ENCODE data around the gene TELO2.

TELO2 gene

DNA sequence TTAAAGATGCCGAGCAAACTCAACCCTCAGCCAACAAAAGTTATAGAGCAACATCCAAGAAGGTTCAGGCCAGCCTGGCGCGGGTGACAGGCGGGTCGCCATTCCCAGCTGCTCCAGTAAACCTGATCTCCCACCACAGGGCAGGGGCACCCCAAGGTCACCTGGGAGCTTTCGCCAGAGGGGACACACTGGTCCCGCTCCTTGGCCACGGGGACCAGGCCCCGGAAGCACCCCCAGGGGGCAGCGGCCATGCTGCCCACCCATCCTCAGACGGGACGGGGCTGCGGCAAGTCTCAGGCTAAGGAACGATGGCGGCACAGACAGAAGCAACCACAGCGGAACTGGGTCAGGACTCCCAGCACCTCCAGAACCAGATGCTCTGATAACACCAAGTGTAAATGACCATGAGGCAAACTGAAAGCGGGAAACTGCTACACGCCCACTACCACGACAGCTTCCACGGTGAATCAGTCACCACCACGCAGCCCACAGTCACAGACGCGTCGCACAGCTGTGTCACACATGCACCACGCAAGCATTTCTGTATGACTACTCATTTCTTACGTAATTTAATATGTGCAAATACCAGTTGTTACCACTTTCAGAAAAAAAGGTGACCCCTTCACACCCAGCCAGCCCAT lies 34.7 kb upstream of the TELO2 start:
- Histone ChIP-seq H3K36me3 (ENCODE audit: insufficient read depth, low read length) (peaks cover 28% of the 10 kb centered on the region), H3K9me2 (ENCODE audit: low read depth, low read length) (no peaks in the 10 kb centered on the region), H4K20me1 (ENCODE audit: insufficient read depth, low read length) (no peaks in the 10 kb centered on the region), H3K4me3 (ENCODE audit: low read depth, low read length, poor library complexity, severe bottlenecking) (no peak overlapping the region), H3K27ac (ENCODE audit: low read depth, low read length, poor library complexity, severe bottlenecking) (no peak overlapping the region), H3K4me1 (ENCODE audit: insufficient read depth, low read length, severe bottlenecking) (no peaks in the 10 kb centered on the region), H3K9me3 (ENCODE audit: low read length) (no peaks in the 10 kb centered on the region), H3K9ac (ENCODE audit: low read length) (no peak overlapping the region), H3K4me2 (ENCODE audit: low read length) (no peak overlapping the region), H3K27me3 (ENCODE audit: insufficient read depth, low read length) (no peaks in the 10 kb centered on the region), H2AFZ (ENCODE audit: low read length) (no peak overlapping the region), H3F3A (ENCODE audit: insufficient read depth, low read length) (no peaks in the 10 kb centered on the region), H3K79me2 (ENCODE audit: insufficient read depth, low read length) (no peaks in the 10 kb centered on the region)
- TF ChIP-seq, protein P1, sequence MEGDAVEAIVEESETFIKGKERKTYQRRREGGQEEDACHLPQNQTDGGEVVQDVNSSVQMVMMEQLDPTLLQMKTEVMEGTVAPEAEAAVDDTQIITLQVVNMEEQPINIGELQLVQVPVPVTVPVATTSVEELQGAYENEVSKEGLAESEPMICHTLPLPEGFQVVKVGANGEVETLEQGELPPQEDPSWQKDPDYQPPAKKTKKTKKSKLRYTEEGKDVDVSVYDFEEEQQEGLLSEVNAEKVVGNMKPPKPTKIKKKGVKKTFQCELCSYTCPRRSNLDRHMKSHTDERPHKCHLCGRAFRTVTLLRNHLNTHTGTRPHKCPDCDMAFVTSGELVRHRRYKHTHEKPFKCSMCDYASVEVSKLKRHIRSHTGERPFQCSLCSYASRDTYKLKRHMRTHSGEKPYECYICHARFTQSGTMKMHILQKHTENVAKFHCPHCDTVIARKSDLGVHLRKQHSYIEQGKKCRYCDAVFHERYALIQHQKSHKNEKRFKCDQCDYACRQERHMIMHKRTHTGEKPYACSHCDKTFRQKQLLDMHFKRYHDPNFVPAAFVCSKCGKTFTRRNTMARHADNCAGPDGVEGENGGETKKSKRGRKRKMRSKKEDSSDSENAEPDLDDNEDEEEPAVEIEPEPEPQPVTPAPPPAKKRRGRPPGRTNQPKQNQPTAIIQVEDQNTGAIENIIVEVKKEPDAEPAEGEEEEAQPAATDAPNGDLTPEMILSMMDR (IDR thresholded peaks at IDR 0.05; ENCODE audit: low read length), result no peak
- TF ChIP-seq EZH2 (IDR thresholded peaks at IDR 0.05; ENCODE audit: borderline replicate concordance, low read length), result no peak

GRCh38 chr16:1458977-1459341 lies 34.2 kb upstream of the TELO2 start:
- Histone ChIP-seq H3K27ac (ENCODE audit: low read depth, low read length, poor library complexity, severe bottlenecking) (no peak overlapping the region), H3K9me3 (ENCODE audit: low read length) (no peaks in the 10 kb centered on the region), H3K27me3 (ENCODE audit: insufficient read depth, low read length) (no peaks in the 10 kb centered on the region), H2AFZ (ENCODE audit: low read length) (no peak overlapping the region), H3K36me3 (ENCODE audit: insufficient read depth, low read length) (peaks cover 23% of the 10 kb centered on the region), H3K9ac (ENCODE audit: low read length) (no peak overlapping the region), H3F3A (ENCODE audit: insufficient read depth, low read length) (no peaks in the 10 kb centered on the region), H4K20me1 (ENCODE audit: insufficient read depth, low read length) (no peaks in the 10 kb centered on the region), H3K4me3 (ENCODE audit: low read depth, low read length, poor library complexity, severe bottlenecking) (no peak overlapping the region), H3K4me2 (ENCODE audit: low read length) (no peak overlapping the region), H3K4me1 (ENCODE audit: insufficient read depth, low read length, severe bottlenecking) (no peaks in the 10 kb centered on the region), H3K9me2 (ENCODE audit: low read depth, low read length) (no peaks in the 10 kb centered on the region), H3K79me2 (ENCODE audit: insufficient read depth, low read length) (no peaks in the 10 kb centered on the region)
- TF ChIP-seq, protein P1 (IDR thresholded peaks at IDR 0.05; ENCODE audit: low read length), result no peak
- TF ChIP-seq EZH2 (IDR thresholded peaks at IDR 0.05; ENCODE audit: borderline replicate concordance, low read length), result no peak

DNA sequence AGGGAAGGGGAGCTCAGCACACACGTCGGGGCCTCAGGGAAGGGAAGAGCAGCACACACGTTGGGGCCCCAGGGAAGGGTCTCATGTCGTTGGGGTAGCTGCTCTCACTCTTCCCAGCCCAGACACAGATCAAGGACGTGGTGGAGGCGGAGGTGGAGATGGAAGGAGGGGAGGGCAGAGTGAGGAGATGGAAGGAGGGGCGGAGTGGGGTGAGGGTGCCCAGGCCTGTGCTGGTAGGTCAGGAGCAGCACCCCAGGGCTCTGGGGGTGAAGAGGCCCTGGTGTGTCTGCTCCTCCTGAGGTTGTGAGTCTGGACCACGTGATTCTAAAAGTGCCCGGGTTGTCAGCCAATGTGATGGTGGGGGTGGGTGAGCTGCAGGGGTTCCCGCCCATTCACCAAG lies 33.2 kb upstream of the TELO2 start:
- H2AFZ ChIP-seq (ENCODE audit: low read length), result no peak overlapping the region

More for the DNA sequence above, 33.2 kb upstream of the TELO2 start:
- no peaks in the 10 kb centered on the region for H3K9me2 ChIP-seq (ENCODE audit: low read depth, low read length)
- TF ChIP-seq EZH2 (IDR thresholded peaks at IDR 0.05; ENCODE audit: borderline replicate concordance, low read length), result no peak
- TF ChIP-seq, protein P1 (IDR thresholded peaks at IDR 0.05; ENCODE audit: low read length), result no peak
- H3K27me3 ChIP-seq (ENCODE audit: insufficient read depth, low read length), result no peaks in the 10 kb centered on the region
- H3K9me3 ChIP-seq (ENCODE audit: low read length), result no peaks in the 10 kb centered on the region
- H3K27ac ChIP-seq (ENCODE audit: low read depth, low read length, poor library complexity, severe bottlenecking), result no peak overlapping the region
- H3K4me3 ChIP-seq (ENCODE audit: low read depth, low read length, poor library complexity, severe bottlenecking), result no peak overlapping the region
- H3K4me2 ChIP-seq (ENCODE audit: low read length), result no peak overlapping the region
- no peaks in the 10 kb centered on the region for H3F3A ChIP-seq (ENCODE audit: insufficient read depth, low read length)
- no peaks in the 10 kb centered on the region for H3K79me2 ChIP-seq (ENCODE audit: insufficient read depth, low read length)
- peaks cover 18% of the 10 kb centered on the region for H3K36me3 ChIP-seq (ENCODE audit: insufficient read depth, low read length)
- H3K4me1 ChIP-seq (ENCODE audit: insufficient read depth, low read length, severe bottlenecking), result no peaks in the 10 kb centered on the region
- no peak overlapping the region for H3K9ac ChIP-seq (ENCODE audit: low read length)
- no peaks in the 10 kb centered on the region for H4K20me1 ChIP-seq (ENCODE audit: insufficient read depth, low read length)
